Measurements from ENCODE around the gene EPHA3. TPM values are rescaled to one million over a fixed set of nuclear protein-coding genes. Genes with fewer than 3 reads are reported as not detected.

EPHA3 gene
- total and polyA plus RNA-seq, 4 donors = 0.44 to 2.7 (median 1.2) TPM

GRCh38 chr3:89380016-89380415 lies 272.6 kb downstream of the EPHA3 start:
- H3K9me3 ChIP-seq (ENCODE audit: control insufficient read depth in 4 of 4, low read length in 3 of 4) = no peaks in the 10 kb centered on the region
- H3K27ac ChIP-seq (ENCODE audit: low read depth in 1 of 2, low read length in 2 of 2) = no peak overlapping the region
- no peaks in the 10 kb centered on the region for H3K36me3 ChIP-seq (ENCODE audit: control insufficient read depth in 4 of 4, insufficient read depth in 3 of 4, low read depth in 1 of 4, low read length in 3 of 4)
- no peaks in the 10 kb centered on the region for H3K4me1 ChIP-seq (ENCODE audit: control insufficient read depth in 4 of 4, insufficient read depth in 4 of 4, low read length in 3 of 4)
- peaks cover 0 to 2% (median 0%) of the 10 kb centered on the region in 4 donors for H3K27me3 ChIP-seq (ENCODE audit: control insufficient read depth in 4 of 4, insufficient read depth in 4 of 4, low read length in 3 of 4)
- no peak overlapping the region for H3K4me3 ChIP-seq (ENCODE audit: low read depth in 1 of 3, low read length in 3 of 3)
- DNase-seq (ENCODE audit: low spot score) = no peak
- 73% methylated on average over 4 of the region's 4 CpGs for WGBS
- H3K9ac ChIP-seq (ENCODE audit: low read depth in 1 of 2, low read length in 2 of 2) = no peak overlapping the region
- TF ChIP-seq HNF4G (IDR thresholded peaks at IDR 0.05) = no peak
- TF ChIP-seq CTCF (IDR thresholded peaks at IDR 0.05; ENCODE audit: low read depth, low read length, missing input control) = no peak
- no peak for TF ChIP-seq ATF3 (IDR thresholded peaks at IDR 0.05)
- TF ChIP-seq FOXA2 (IDR thresholded peaks at IDR 0.05) = no peak
- TF ChIP-seq ZBTB33 (IDR thresholded peaks at IDR 0.05) = no peak
- no peak for TF ChIP-seq SP1 (IDR thresholded peaks at IDR 0.05)
- no peak for TF ChIP-seq YY1 (IDR thresholded peaks at IDR 0.05)
- TF ChIP-seq TAF1 (conservative IDR thresholded peaks at IDR 0.05) = no peak
- TF ChIP-seq JUND (IDR thresholded peaks at IDR 0.05) = no peak
- TF ChIP-seq NR2F2 (IDR thresholded peaks at IDR 0.05) = no peak
- TF ChIP-seq MAX (IDR thresholded peaks at IDR 0.05) = no peak
- TF ChIP-seq RAD21 (IDR thresholded peaks at IDR 0.05) = no peak

- Histone ChIP-seq H3K36me3 (ENCODE audit: control insufficient read depth in 4 of 4, insufficient read depth in 3 of 4, low read depth in 1 of 4, low read length in 3 of 4) (no peaks in the 10 kb centered on the region), H3K27ac (ENCODE audit: low read depth in 1 of 2, low read length in 2 of 2) (no peak overlapping the region), H3K27me3 (ENCODE audit: control insufficient read depth in 4 of 4, insufficient read depth in 4 of 4, low read length in 3 of 4) (no peaks in the 10 kb centered on the region), H3K9ac (ENCODE audit: low read depth in 1 of 2, low read length in 2 of 2) (no peak overlapping the region), H3K4me3 (ENCODE audit: low read depth in 1 of 3, low read length in 3 of 3) (no peak overlapping the region), H3K4me1 (ENCODE audit: control insufficient read depth in 4 of 4, insufficient read depth in 4 of 4, low read length in 3 of 4) (no peaks in the 10 kb centered on the region), H3K9me3 (ENCODE audit: control insufficient read depth in 4 of 4, low read length in 3 of 4) (no peaks in the 10 kb centered on the region)
- WGBS = 78% methylated on average over 3 of the region's 3 CpGs
- DNase-seq (ENCODE audit: low spot score) = no peak
- TF ChIP-seq ZBTB33 (IDR thresholded peaks at IDR 0.05) (no peak), FOXA1 (IDR thresholded peaks at IDR 0.05) (no peak), RAD21 (IDR thresholded peaks at IDR 0.05) (no peak), GABPA (IDR thresholded peaks at IDR 0.05 in 1 of 2, conservative IDR thresholded peaks at IDR 0.05 in 1 of 2) (no peak), CTCF (IDR thresholded peaks at IDR 0.05; ENCODE audit: low read depth, low read length, missing input control) (no peak), HNF4G (IDR thresholded peaks at IDR 0.05) (no peak), YY1 (IDR thresholded peaks at IDR 0.05) (no peak), TAF1 (conservative IDR thresholded peaks at IDR 0.05) (no peak), FOXA2 (IDR thresholded peaks at IDR 0.05) (no peak), SP1 (IDR thresholded peaks at IDR 0.05) (no peak), MAX (IDR thresholded peaks at IDR 0.05) (no peak), NR2F2 (IDR thresholded peaks at IDR 0.05) (no peak), HNF4A (conservative IDR thresholded peaks at IDR 0.05) (no peak), RXRA (IDR thresholded peaks at IDR 0.05) (no peak), REST (IDR thresholded peaks at IDR 0.05) (no peak), JUND (IDR thresholded peaks at IDR 0.05) (no peak), EGR1 (IDR thresholded peaks at IDR 0.05; ENCODE audit: low read depth in 2 of 2) (no peak), ATF3 (IDR thresholded peaks at IDR 0.05) (no peak)
These were observed 285.6 kb downstream of the EPHA3 start for GRCh38 chr3:89392991-89393390.

Data from liver (tissue), 9 donors.